ENCODE measurements around the gene MIXL1.

Gene MIXL1

DNA sequence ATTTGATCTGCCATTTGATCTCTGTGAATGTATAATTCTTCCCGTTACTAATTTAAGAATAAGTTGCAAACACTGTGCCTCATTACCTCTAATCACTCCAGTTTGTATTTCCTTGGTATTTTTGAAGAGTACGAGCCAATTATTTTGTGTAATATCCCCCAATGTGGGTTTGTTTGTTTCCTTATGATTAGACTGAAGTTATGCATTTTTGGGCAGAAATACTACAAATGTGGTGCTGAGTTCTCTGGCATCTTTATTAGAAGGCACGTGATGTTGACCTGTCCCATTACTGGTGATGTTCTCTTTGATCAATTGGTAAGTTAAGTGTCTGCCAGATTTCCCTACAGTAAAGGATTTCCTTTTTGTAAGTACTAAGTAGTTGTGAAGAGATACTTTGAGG, 10.3 kb downstream of the MIXL1 start:
- Histone ChIP-seq H3K4me2 (ENCODE audit: low read depth, low read length, poor library complexity, severe bottlenecking) (no peak overlapping the region), H3K36me3 (ENCODE audit: insufficient read depth, low read length) (peaks cover 69% of the 10 kb centered on the region), H3K4me1 (ENCODE audit: insufficient read depth, low read length, poor library complexity, severe bottlenecking) (no peaks in the 10 kb centered on the region), H3K4me3 (ENCODE audit: low read length, poor library complexity, severe bottlenecking) (no peak overlapping the region), H3K27me3 (ENCODE audit: insufficient read depth, low read length, poor library complexity, severe bottlenecking) (no peaks in the 10 kb centered on the region), H4K20me1 (ENCODE audit: insufficient read depth, low read length, poor library complexity, severe bottlenecking) (no peaks in the 10 kb centered on the region), H3K9ac (ENCODE audit: low read depth, low read length, poor library complexity, severe bottlenecking) (no peak overlapping the region), H3K9me2 (replicated peaks; ENCODE audit: low read depth, low read length) (no peaks in the 10 kb centered on the region), H2AFZ (ENCODE audit: low read length) (no peak overlapping the region), H3F3A (ENCODE audit: low read depth) (no peaks in the 10 kb centered on the region), H3K9me3 (ENCODE audit: insufficient read depth, low read depth, low read length) (no peaks in the 10 kb centered on the region), H3K79me2 (ENCODE audit: insufficient read depth, low read length) (no peaks in the 10 kb centered on the region)
- no peak for TF ChIP-seq EZH2phosphoT487 (IDR thresholded peaks at IDR 0.05; ENCODE audit: borderline replicate concordance)
- no peak for TF ChIP-seq CTCF (conservative IDR thresholded peaks at IDR 0.05; ENCODE audit: low read length)

DNA sequence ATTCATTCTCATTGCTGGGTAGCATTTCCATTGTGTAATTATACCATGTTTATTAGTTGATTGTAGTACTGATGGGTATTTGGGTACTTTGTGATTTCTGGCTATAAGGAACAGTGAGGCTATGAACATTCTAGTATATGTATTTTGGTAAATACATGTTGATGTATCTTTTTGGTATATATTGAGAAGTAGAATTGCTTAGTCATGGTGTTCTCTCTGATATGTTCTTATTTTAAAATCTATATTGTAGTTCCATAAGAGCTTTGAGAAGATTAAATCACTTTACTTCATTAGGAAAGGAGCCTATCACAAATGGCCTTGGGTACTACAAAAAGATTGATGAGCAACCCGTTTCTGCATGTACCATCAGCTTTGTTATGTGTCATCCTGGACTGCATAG, 13.4 kb downstream of the MIXL1 start:
- peaks cover 64% of the 10 kb centered on the region for H3K36me3 ChIP-seq (ENCODE audit: insufficient read depth, low read length)
- no peak overlapping the region for H2AFZ ChIP-seq (ENCODE audit: low read length)
- no peaks in the 10 kb centered on the region for H3K4me1 ChIP-seq (ENCODE audit: insufficient read depth, low read length, poor library complexity, severe bottlenecking)
- H3K9me3 ChIP-seq (ENCODE audit: insufficient read depth, low read depth, low read length) = no peaks in the 10 kb centered on the region
- H3K79me2 ChIP-seq (ENCODE audit: insufficient read depth, low read length) = no peaks in the 10 kb centered on the region
- H4K20me1 ChIP-seq (ENCODE audit: insufficient read depth, low read length, poor library complexity, severe bottlenecking) = no peaks in the 10 kb centered on the region
- no peak overlapping the region for H3K4me2 ChIP-seq (ENCODE audit: low read depth, low read length, poor library complexity, severe bottlenecking)
- H3K9me2 ChIP-seq (replicated peaks; ENCODE audit: low read depth, low read length) = no peaks in the 10 kb centered on the region
- H3F3A ChIP-seq (ENCODE audit: low read depth) = no peaks in the 10 kb centered on the region
- H3K9ac ChIP-seq (ENCODE audit: low read depth, low read length, poor library complexity, severe bottlenecking) = no peak overlapping the region
- H3K27me3 ChIP-seq (ENCODE audit: insufficient read depth, low read length, poor library complexity, severe bottlenecking) = no peaks in the 10 kb centered on the region
- no peak for TF ChIP-seq CTCF (conservative IDR thresholded peaks at IDR 0.05; ENCODE audit: low read length)
- no peak overlapping the region for H3K4me3 ChIP-seq (ENCODE audit: low read length, poor library complexity, severe bottlenecking)

GRCh38 chr1:226239421-226239820, 16.0 kb downstream of the MIXL1 start:
- no peak for TF ChIP-seq CTCF (conservative IDR thresholded peaks at IDR 0.05; ENCODE audit: low read length)
- no peak for TF ChIP-seq EZH2phosphoT487 (IDR thresholded peaks at IDR 0.05; ENCODE audit: borderline replicate concordance)
- no peaks in the 10 kb centered on the region for H3K27me3 ChIP-seq (ENCODE audit: insufficient read depth, low read length, poor library complexity, severe bottlenecking)
- H2AFZ ChIP-seq (ENCODE audit: low read length) = no peak overlapping the region
- H3K36me3 ChIP-seq (ENCODE audit: insufficient read depth, low read length) = peaks cover 44% of the 10 kb centered on the region
- H3F3A ChIP-seq (ENCODE audit: low read depth) = no peaks in the 10 kb centered on the region
- no peak overlapping the region for H3K4me2 ChIP-seq (ENCODE audit: low read depth, low read length, poor library complexity, severe bottlenecking)
- no peaks in the 10 kb centered on the region for H3K9me3 ChIP-seq (ENCODE audit: insufficient read depth, low read depth, low read length)
- H3K79me2 ChIP-seq (ENCODE audit: insufficient read depth, low read length) = no peaks in the 10 kb centered on the region
- H4K20me1 ChIP-seq (ENCODE audit: insufficient read depth, low read length, poor library complexity, severe bottlenecking) = no peaks in the 10 kb centered on the region
- no peaks in the 10 kb centered on the region for H3K9me2 ChIP-seq (replicated peaks; ENCODE audit: low read depth, low read length)
- no peak overlapping the region for H3K9ac ChIP-seq (ENCODE audit: low read depth, low read length, poor library complexity, severe bottlenecking)
- H3K4me1 ChIP-seq (ENCODE audit: insufficient read depth, low read length, poor library complexity, severe bottlenecking) = no peaks in the 10 kb centered on the region
- no peak overlapping the region for H3K4me3 ChIP-seq (ENCODE audit: low read length, poor library complexity, severe bottlenecking)

All from Loucy (cell line).